Retinal pigment epithelial cell (primary cell): ENCODE results near the gene ANGPTL4.

ENCODE experiments used
- DNase-seq: peaks from one replicate; pipeline ENCODE4 v3.0.0-alpha.2; 2010; ENCODE audit warnings: low read depth
- H3K4me3 ChIP-seq: 2 replicates; pipeline ENCODE4 v1.5.1; 2011; ENCODE audit warnings: mild to moderate bottlenecking, low read length, control low read depth, moderate library complexity
- TF ChIP-seq, protein P1 (sequence below): conservative IDR thresholded peaks from 2 replicates; pipeline ENCODE4 v1.5.1; 2011; ENCODE audit warnings: low read depth, low read length, control low read depth, inconsistent platforms

ANGPTL4 gene

DNA sequence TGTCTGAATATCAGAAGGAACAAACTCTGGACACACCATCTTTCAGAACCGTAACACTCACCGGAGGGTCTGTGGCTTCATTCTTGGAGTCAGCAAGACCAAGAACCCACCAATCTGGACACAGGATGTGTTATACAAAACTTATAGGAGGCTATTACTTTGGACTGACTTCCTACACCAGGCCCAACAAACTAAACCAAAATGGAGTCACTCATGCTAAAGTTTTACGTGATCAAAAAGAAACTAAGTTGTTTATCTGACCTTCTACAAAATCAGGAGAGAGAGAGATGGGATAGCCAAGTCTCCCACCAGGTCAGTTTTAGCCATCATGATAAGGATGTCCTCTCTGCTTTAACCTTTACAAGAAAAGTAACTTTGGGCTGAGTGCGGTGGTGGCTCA lies 23.0 kb downstream of the ANGPTL4 start:
- no peak overlapping the region for H3K4me3 ChIP-seq
- DNase-seq, result no peak
- TF ChIP-seq, protein P1, sequence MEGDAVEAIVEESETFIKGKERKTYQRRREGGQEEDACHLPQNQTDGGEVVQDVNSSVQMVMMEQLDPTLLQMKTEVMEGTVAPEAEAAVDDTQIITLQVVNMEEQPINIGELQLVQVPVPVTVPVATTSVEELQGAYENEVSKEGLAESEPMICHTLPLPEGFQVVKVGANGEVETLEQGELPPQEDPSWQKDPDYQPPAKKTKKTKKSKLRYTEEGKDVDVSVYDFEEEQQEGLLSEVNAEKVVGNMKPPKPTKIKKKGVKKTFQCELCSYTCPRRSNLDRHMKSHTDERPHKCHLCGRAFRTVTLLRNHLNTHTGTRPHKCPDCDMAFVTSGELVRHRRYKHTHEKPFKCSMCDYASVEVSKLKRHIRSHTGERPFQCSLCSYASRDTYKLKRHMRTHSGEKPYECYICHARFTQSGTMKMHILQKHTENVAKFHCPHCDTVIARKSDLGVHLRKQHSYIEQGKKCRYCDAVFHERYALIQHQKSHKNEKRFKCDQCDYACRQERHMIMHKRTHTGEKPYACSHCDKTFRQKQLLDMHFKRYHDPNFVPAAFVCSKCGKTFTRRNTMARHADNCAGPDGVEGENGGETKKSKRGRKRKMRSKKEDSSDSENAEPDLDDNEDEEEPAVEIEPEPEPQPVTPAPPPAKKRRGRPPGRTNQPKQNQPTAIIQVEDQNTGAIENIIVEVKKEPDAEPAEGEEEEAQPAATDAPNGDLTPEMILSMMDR, result no peak

DNA sequence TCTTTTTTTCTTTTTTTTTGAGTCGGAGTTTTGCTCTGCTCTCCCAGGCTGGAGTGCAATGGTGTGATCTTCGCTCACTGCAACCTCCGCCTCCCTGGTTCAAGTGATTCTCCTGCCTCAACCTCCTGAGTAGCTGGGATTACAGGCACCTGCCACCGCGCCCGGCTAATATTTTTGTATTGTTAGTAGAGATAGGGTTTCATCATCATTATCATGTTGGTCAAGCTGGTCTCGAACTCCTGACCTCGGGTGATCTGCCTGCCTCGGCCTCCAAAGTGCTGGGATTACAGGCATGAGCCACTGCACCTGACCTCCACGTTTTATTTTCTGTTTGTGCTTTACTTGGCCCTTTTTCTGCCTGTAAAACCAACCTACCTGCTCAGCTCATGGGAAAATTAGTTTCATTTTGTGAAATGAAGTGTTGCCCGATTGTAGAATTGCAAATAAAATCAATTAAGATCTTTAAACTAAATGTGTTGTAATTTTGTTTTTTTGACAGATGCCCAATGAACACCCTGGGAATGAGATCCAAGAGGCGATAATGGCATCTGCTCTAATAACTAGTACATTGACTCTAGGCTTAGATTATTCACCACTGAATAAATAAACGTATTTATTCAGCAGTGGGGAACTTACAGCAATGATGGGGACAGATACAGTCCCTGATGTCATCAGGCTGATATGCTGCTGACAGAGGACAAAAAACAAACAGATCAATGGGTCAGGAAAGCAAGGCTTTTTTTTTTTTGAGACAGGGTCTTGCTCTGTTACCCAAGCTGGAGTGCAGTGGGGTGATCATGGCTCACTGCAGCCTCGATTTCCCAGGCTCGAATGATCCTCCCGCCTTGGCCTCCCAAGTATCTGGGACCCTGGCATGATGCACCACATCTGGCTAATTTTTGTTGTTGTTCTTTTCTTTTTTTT lies 24.0 kb downstream of the ANGPTL4 start:
- TF ChIP-seq, protein P1, result no peak
- H3K4me3 ChIP-seq, result no peak overlapping the region
- DNase-seq, result no peak

GRCh38 chr19:8388612-8388958 lies 24.6 kb downstream of the ANGPTL4 start:
- H3K4me3 ChIP-seq, result no peak overlapping the region
- TF ChIP-seq, protein P1, result no peak
- no peak for DNase-seq

GRCh38 chr19:8389891-8390616 lies 26.1 kb downstream of the ANGPTL4 start, which contains the start of gene RAB11B:
RAB11B (plus strand) TSS chr19:8390360; CDS start chr19:8390417, 57 bp downstream.
- TF ChIP-seq, protein P1, result no peak
- peak within 1 kb of the TSS; percentile 73 for H3K4me3 ChIP-seq
- DNase-seq, result peak; percentile 100

GRCh38 chr19:8390617-8390981 lies 26.6 kb downstream of the ANGPTL4 start:
- peak overlapping the region; percentile 63 for H3K4me3 ChIP-seq
- peak; percentile 64 for DNase-seq
- TF ChIP-seq, protein P1, result no peak

DNA sequence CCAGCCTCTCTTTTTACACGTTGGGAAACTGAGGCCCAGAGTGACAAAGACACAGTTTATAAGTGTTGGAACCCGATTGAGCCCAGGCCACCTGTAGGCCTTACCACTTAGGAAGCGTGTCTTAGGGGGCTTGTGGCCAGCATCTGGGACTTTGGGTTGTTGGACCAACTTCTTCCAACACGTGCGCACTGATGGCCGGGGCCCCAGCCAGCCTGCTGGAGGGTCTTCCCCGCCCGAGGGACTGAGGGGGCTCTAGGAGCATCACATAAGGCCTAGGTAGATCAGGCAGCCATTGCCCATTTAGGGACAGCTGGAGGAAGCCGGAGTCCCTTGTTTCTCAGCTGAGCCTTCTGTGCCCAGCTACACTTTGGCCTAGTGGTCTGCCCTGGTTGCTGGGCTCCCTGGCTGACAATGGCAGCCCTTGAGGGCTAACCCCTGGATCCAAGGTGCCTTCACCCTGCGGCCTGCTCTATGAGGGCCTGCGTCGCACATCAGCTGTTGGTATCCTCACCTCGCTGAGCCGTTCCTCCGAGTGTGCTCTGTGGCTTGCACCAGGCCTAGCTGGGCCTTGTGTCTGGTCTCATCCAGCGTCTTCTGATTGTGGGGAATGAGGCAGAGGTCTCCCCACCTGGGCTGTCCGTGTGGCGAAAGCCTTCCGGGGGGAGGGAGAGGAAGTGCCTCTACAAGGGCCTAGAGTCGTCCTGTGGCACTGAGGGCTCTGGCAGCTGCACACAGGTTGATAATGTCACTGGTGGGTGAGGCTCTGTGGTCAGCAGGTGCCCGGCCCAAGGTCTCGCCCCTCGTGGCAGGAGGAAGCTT lies 27.5 kb downstream of the ANGPTL4 start:
- peak overlapping the region; percentile 17 for H3K4me3 ChIP-seq
- TF ChIP-seq, protein P1, result no peak
- no peak for DNase-seq
